Measurements from ENCODE around the gene PRRC2C. TPM values are rescaled to one million over a fixed set of nuclear protein-coding genes. Genes with fewer than 3 reads are reported as not detected.

PRRC2C gene
- total and polyA plus RNA-seq, 2 donors = 43.4 to 45.8 TPM

GRCh38 chr1:171467626-171468025, 17.7 kb upstream of the PRRC2C start:
- Histone ChIP-seq H3K4me3 (ENCODE audit: low read length in 2 of 2) (no peak overlapping the region), H3K27ac (ENCODE audit: low read depth in 1 of 2, low read length in 1 of 2) (no peak overlapping the region), H3K9me3 (ENCODE audit: control insufficient read depth in 2 of 2, insufficient read depth in 1 of 2, low read length in 1 of 2) (no peaks in the 10 kb centered on the region), H3K36me3 (ENCODE audit: control insufficient read depth in 2 of 2, insufficient read depth in 2 of 2, low read length in 1 of 2) (no peaks in the 10 kb centered on the region), H3K4me1 (ENCODE audit: control insufficient read depth in 2 of 2, insufficient read depth in 2 of 2, low read length in 2 of 2) (no peaks in the 10 kb centered on the region), H3K27me3 (ENCODE audit: control insufficient read depth in 2 of 2, insufficient read depth in 1 of 2, low read length in 1 of 2) (no peaks in the 10 kb centered on the region)
- no peak for DNase-seq (ENCODE audit: low read depth in 6 of 9, low spot score in 9 of 9)

- no peak overlapping the region for H3K4me3 ChIP-seq (ENCODE audit: low read length in 2 of 2)
- H3K9me3 ChIP-seq (ENCODE audit: control insufficient read depth in 2 of 2, insufficient read depth in 1 of 2, low read length in 1 of 2) = no peaks in the 10 kb centered on the region
- no peaks in the 10 kb centered on the region for H3K4me1 ChIP-seq (ENCODE audit: control insufficient read depth in 2 of 2, insufficient read depth in 2 of 2, low read length in 2 of 2)
- no peaks in the 10 kb centered on the region for H3K27me3 ChIP-seq (ENCODE audit: control insufficient read depth in 2 of 2, insufficient read depth in 1 of 2, low read length in 1 of 2)
- no peak overlapping the region for H3K27ac ChIP-seq (ENCODE audit: low read depth in 1 of 2, low read length in 1 of 2)
- WGBS = 96% methylated on average over 3 of the region's 3 CpGs
- DNase-seq (ENCODE audit: low read depth in 6 of 9, low spot score in 9 of 9) = no peak
- no peaks in the 10 kb centered on the region for H3K36me3 ChIP-seq (ENCODE audit: control insufficient read depth in 2 of 2, insufficient read depth in 2 of 2, low read length in 1 of 2)
Observed at GRCh38 chr1:171468120-171468750, 17.1 kb upstream of the PRRC2C start.

- Histone ChIP-seq H3K9me3 (ENCODE audit: control insufficient read depth in 2 of 2, insufficient read depth in 1 of 2, low read length in 1 of 2) (no peaks in the 10 kb centered on the region), H3K36me3 (ENCODE audit: control insufficient read depth in 2 of 2, insufficient read depth in 2 of 2, low read length in 1 of 2) (no peaks in the 10 kb centered on the region), H3K4me3 (ENCODE audit: low read length in 2 of 2) (no peak overlapping the region), H3K4me1 (ENCODE audit: control insufficient read depth in 2 of 2, insufficient read depth in 2 of 2, low read length in 2 of 2) (no peaks in the 10 kb centered on the region), H3K27ac (ENCODE audit: low read depth in 1 of 2, low read length in 1 of 2) (no peak overlapping the region), H3K27me3 (ENCODE audit: control insufficient read depth in 2 of 2, insufficient read depth in 1 of 2, low read length in 1 of 2) (no peaks in the 10 kb centered on the region)
- DNase-seq (ENCODE audit: low read depth in 6 of 9, low spot score in 9 of 9) = no peak
- WGBS = 96% methylated on average over 1 of the region's 1 CpG
Observed at GRCh38 chr1:171470726-171471125, 14.6 kb upstream of the PRRC2C start.

- H3K9me3 ChIP-seq (ENCODE audit: control insufficient read depth in 2 of 2, insufficient read depth in 1 of 2, low read length in 1 of 2) = no peaks in the 10 kb centered on the region
- WGBS = 95% methylated on average over 7 of the region's 7 CpGs
Observed at GRCh38 chr1:171472183-171472647, 13.1 kb upstream of the PRRC2C start.

GRCh38 chr1:171476829-171477228, 8.5 kb upstream of the PRRC2C start:
- Histone ChIP-seq H3K4me3 (ENCODE audit: low read length in 2 of 2) (no peak overlapping the region), H3K27me3 (ENCODE audit: control insufficient read depth in 2 of 2, insufficient read depth in 1 of 2, low read length in 1 of 2) (no peaks in the 10 kb centered on the region), H3K27ac (ENCODE audit: low read depth in 1 of 2, low read length in 1 of 2) (no peak overlapping the region), H3K9me3 (ENCODE audit: control insufficient read depth in 2 of 2, insufficient read depth in 1 of 2, low read length in 1 of 2) (no peaks in the 10 kb centered on the region), H3K4me1 (ENCODE audit: control insufficient read depth in 2 of 2, insufficient read depth in 2 of 2, low read length in 2 of 2) (no peaks in the 10 kb centered on the region), H3K36me3 (ENCODE audit: control insufficient read depth in 2 of 2, insufficient read depth in 2 of 2, low read length in 1 of 2) (no peaks in the 10 kb centered on the region)
- no peak for DNase-seq (ENCODE audit: low read depth in 6 of 9, low spot score in 9 of 9)
- 96% methylated on average over 1 of the region's 1 CpG for WGBS

More at GRCh38 chr1:171472183-171472647, 13.1 kb upstream of the PRRC2C start:
- Histone ChIP-seq H3K4me1 (ENCODE audit: control insufficient read depth in 2 of 2, insufficient read depth in 2 of 2, low read length in 2 of 2) (no peaks in the 10 kb centered on the region), H3K4me3 (ENCODE audit: low read length in 2 of 2) (no peak overlapping the region), H3K27ac (ENCODE audit: low read depth in 1 of 2, low read length in 1 of 2) (no peak overlapping the region), H3K36me3 (ENCODE audit: control insufficient read depth in 2 of 2, insufficient read depth in 2 of 2, low read length in 1 of 2) (no peaks in the 10 kb centered on the region), H3K27me3 (ENCODE audit: control insufficient read depth in 2 of 2, insufficient read depth in 1 of 2, low read length in 1 of 2) (no peaks in the 10 kb centered on the region)
- no peak for DNase-seq (ENCODE audit: low read depth in 6 of 9, low spot score in 9 of 9)

GRCh38 chr1:171477804-171478203, 7.5 kb upstream of the PRRC2C start:
- Histone ChIP-seq H3K27ac (ENCODE audit: low read depth in 1 of 2, low read length in 1 of 2) (no peak overlapping the region), H3K4me1 (ENCODE audit: control insufficient read depth in 2 of 2, insufficient read depth in 2 of 2, low read length in 2 of 2) (no peaks in the 10 kb centered on the region), H3K9me3 (ENCODE audit: control insufficient read depth in 2 of 2, insufficient read depth in 1 of 2, low read length in 1 of 2) (no peaks in the 10 kb centered on the region), H3K27me3 (ENCODE audit: control insufficient read depth in 2 of 2, insufficient read depth in 1 of 2, low read length in 1 of 2) (no peaks in the 10 kb centered on the region), H3K36me3 (ENCODE audit: control insufficient read depth in 2 of 2, insufficient read depth in 2 of 2, low read length in 1 of 2) (no peaks in the 10 kb centered on the region), H3K4me3 (ENCODE audit: low read length in 2 of 2) (no peak overlapping the region)
- DNase-seq (ENCODE audit: low read depth in 6 of 9, low spot score in 9 of 9) = no peak
- 96% methylated on average over 1 of the region's 1 CpG for WGBS

- Histone ChIP-seq H3K4me3 (ENCODE audit: low read length in 2 of 2) (no peak overlapping the region), H3K27ac (ENCODE audit: low read depth in 1 of 2, low read length in 1 of 2) (no peak overlapping the region), H3K9me3 (ENCODE audit: control insufficient read depth in 2 of 2, insufficient read depth in 1 of 2, low read length in 1 of 2) (no peaks in the 10 kb centered on the region), H3K36me3 (ENCODE audit: control insufficient read depth in 2 of 2, insufficient read depth in 2 of 2, low read length in 1 of 2) (no peaks in the 10 kb centered on the region), H3K4me1 (ENCODE audit: control insufficient read depth in 2 of 2, insufficient read depth in 2 of 2, low read length in 2 of 2) (peaks cover 0 to 8% of the 10 kb centered on the region in 2 donors), H3K27me3 (ENCODE audit: control insufficient read depth in 2 of 2, insufficient read depth in 1 of 2, low read length in 1 of 2) (no peaks in the 10 kb centered on the region)
- peak in 1 of 9 donors; percentile 27 for DNase-seq (ENCODE audit: low read depth in 6 of 9, low spot score in 9 of 9)
- 24% methylated on average over 2 of the region's 2 CpGs for WGBS
Observed at GRCh38 chr1:171480035-171480434, 5.3 kb upstream of the PRRC2C start.

- no peak for DNase-seq (ENCODE audit: low read depth in 6 of 9, low spot score in 9 of 9)
- Histone ChIP-seq H3K9me3 (ENCODE audit: control insufficient read depth in 2 of 2, insufficient read depth in 1 of 2, low read length in 1 of 2) (no peaks in the 10 kb centered on the region), H3K27me3 (ENCODE audit: control insufficient read depth in 2 of 2, insufficient read depth in 1 of 2, low read length in 1 of 2) (no peaks in the 10 kb centered on the region), H3K36me3 (ENCODE audit: control insufficient read depth in 2 of 2, insufficient read depth in 2 of 2, low read length in 1 of 2) (peaks cover 0 to 7% of the 10 kb centered on the region in 2 donors), H3K27ac (ENCODE audit: low read depth in 1 of 2, low read length in 1 of 2) (peak overlapping the region; percentile 87 to 94), H3K4me1 (ENCODE audit: control insufficient read depth in 2 of 2, insufficient read depth in 2 of 2, low read length in 2 of 2) (peaks cover 7 to 16% of the 10 kb centered on the region in 2 donors), H3K4me3 (ENCODE audit: low read length in 2 of 2) (peak overlapping the region; percentile 71 to 84)
- WGBS = 35% methylated on average over 6 of the region's 6 CpGs
Observed at GRCh38 chr1:171484760-171485374, 463 bp upstream of the PRRC2C start.

GRCh38 chr1:171486048-171486519, 754 bp downstream of the PRRC2C start:
- H3K27me3 ChIP-seq (ENCODE audit: control insufficient read depth in 2 of 2, insufficient read depth in 1 of 2, low read length in 1 of 2) = no peaks in the 10 kb centered on the region
- H3K9me3 ChIP-seq (ENCODE audit: control insufficient read depth in 2 of 2, insufficient read depth in 1 of 2, low read length in 1 of 2) = no peaks in the 10 kb centered on the region
- peak overlapping the region; percentile 71 to 84 for H3K4me3 ChIP-seq (ENCODE audit: low read length in 2 of 2)
- H3K36me3 ChIP-seq (ENCODE audit: control insufficient read depth in 2 of 2, insufficient read depth in 2 of 2, low read length in 1 of 2) = peaks cover under 1 to 9% of the 10 kb centered on the region in 2 donors
- peak in 8 of 9 donors; percentile 27 to 82 (median 57) for DNase-seq (ENCODE audit: low read depth in 6 of 9, low spot score in 9 of 9)
- peaks cover 7 to 16% of the 10 kb centered on the region in 2 donors for H3K4me1 ChIP-seq (ENCODE audit: control insufficient read depth in 2 of 2, insufficient read depth in 2 of 2, low read length in 2 of 2)
- H3K27ac ChIP-seq (ENCODE audit: low read depth in 1 of 2, low read length in 1 of 2) = peak overlapping the region; percentile 94 to 99
- WGBS = under 1% methylated on average over 17 of the region's 17 CpGs
